Loucy (cell line): ENCODE data around the gene TOMM20.
"Not testable (repeated sequence)": the region's sequence is repeated elsewhere in the genome, so short reads cannot be mapped to it uniquely, and the experiment has no call there.

ENCODE experiments used
- H2AFZ ChIP-seq: fragments of 200-600 bp; sonication (generic); 2 replicates; pipeline ENCODE4 v1.6.0; 2016; ENCODE audit warnings: antibody characterized with exemption, mild to moderate bottlenecking, low read length, moderate library complexity
- H3F3A ChIP-seq: fragments of 200-600 bp; 2 replicates; pipeline ENCODE4 v1.6.0; 2016; ENCODE audit warnings: antibody characterized with exemption, low read depth, mild to moderate bottlenecking
- H3K27me3 ChIP-seq: fragments of 200-600 bp; sonication (generic); 2 replicates; pipeline ENCODE4 v1.6.1; 2014; ENCODE audit warnings: low read length, mild to moderate bottlenecking; ENCODE audit not compliant: insufficient read depth, poor library complexity, severe bottlenecking
- H3K36me3 ChIP-seq: fragments of 200-600 bp; sonication (generic); 2 replicates; pipeline ENCODE4 v1.6.1; 2016; ENCODE audit warnings: low read length; ENCODE audit not compliant: insufficient read depth
- H3K4me1 ChIP-seq: fragments of 200-600 bp; sonication (generic); 2 replicates; pipeline ENCODE4 v1.5.1; 2014; ENCODE audit warnings: low read length, mild to moderate bottlenecking; ENCODE audit not compliant: insufficient read depth, poor library complexity, severe bottlenecking
- H3K4me2 ChIP-seq: fragments of 200-600 bp; sonication (generic); 2 replicates; pipeline ENCODE4 v1.6.0; 2014; ENCODE audit warnings: antibody characterized with exemption, low read length, low read depth, mild to moderate bottlenecking; ENCODE audit not compliant: poor library complexity, severe bottlenecking
- H3K4me3 ChIP-seq: fragments of 200-600 bp; sonication (generic); 2 replicates; pipeline ENCODE4 v1.5.1; 2014; ENCODE audit warnings: low read length, mild to moderate bottlenecking, mixed read lengths; ENCODE audit not compliant: poor library complexity, severe bottlenecking
- H3K79me2 ChIP-seq: fragments of 200-600 bp; sonication (generic); 2 replicates; pipeline ENCODE4 v1.6.1; 2014; ENCODE audit warnings: low read length; ENCODE audit not compliant: insufficient read depth
- H3K9ac ChIP-seq: fragments of 200-600 bp; sonication (generic); 2 replicates; pipeline ENCODE4 v1.6.0; 2014; ENCODE audit warnings: mild to moderate bottlenecking, low read depth, low read length, moderate library complexity; ENCODE audit not compliant: poor library complexity, severe bottlenecking
- H3K9me2 ChIP-seq: fragments of 200-600 bp; sonication (generic); replicated peaks from 2 replicates; pipeline ENCODE4 v1.6.1; 2016; ENCODE audit warnings: low read depth, low read length, mixed read lengths
- H3K9me3 ChIP-seq: fragments of 200-600 bp; sonication (generic); 2 replicates; pipeline ENCODE4 v1.6.1; 2014; ENCODE audit warnings: mild to moderate bottlenecking, antibody characterized with exemption, low read length, low read depth; ENCODE audit not compliant: insufficient read depth
- H4K20me1 ChIP-seq: fragments of 200-600 bp; sonication (generic); 2 replicates; pipeline ENCODE4 v1.6.0; 2014; ENCODE audit warnings: antibody characterized with exemption, low read length, mild to moderate bottlenecking; ENCODE audit not compliant: insufficient read depth, poor library complexity, severe bottlenecking
- CTCF ChIP-seq: fragments of 200-600 bp; sonication (generic); conservative IDR thresholded peaks from 2 replicates; pipeline ENCODE4 v1.5.1; 2014; ENCODE audit warnings: mild to moderate bottlenecking, antibody characterized with exemption, low read length
- EZH2phosphoT487 ChIP-seq: fragments of 200-600 bp; IDR thresholded peaks from 2 replicates; pipeline ENCODE4 v1.6.1; 2018; ENCODE audit warnings: antibody characterized with exemption, mild to moderate bottlenecking, moderate library complexity, borderline replicate concordance

The TOMM20 gene

GRCh38 chr1:235098991-235099390 is 29.6 kb downstream of the TOMM20 start:
- TF ChIP-seq EZH2phosphoT487 (no peak), CTCF (no peak)
- Histone ChIP-seq H2AFZ (no peak overlapping the region), H3K36me3 (no peaks in the 10 kb centered on the region), H3K9me2 (no peaks in the 10 kb centered on the region), H3K27me3 (no peaks in the 10 kb centered on the region), H3K9ac (no peak overlapping the region), H3F3A (no peaks in the 10 kb centered on the region), H4K20me1 (no peaks in the 10 kb centered on the region), H3K9me3 (no peaks in the 10 kb centered on the region), H3K79me2 (no peaks in the 10 kb centered on the region), H3K4me3 (no peak overlapping the region), H3K4me2 (no peak overlapping the region), H3K4me1 (no peaks in the 10 kb centered on the region)

GRCh38 chr1:235098547-235098946 is 30.1 kb downstream of the TOMM20 start:
- no peaks in the 10 kb centered on the region for H3K9me2 ChIP-seq
- H3K36me3 ChIP-seq, result no peaks in the 10 kb centered on the region
- no peak overlapping the region for H3K9ac ChIP-seq
- H3K4me1 ChIP-seq, result no peaks in the 10 kb centered on the region
- TF ChIP-seq EZH2phosphoT487 (no peak), CTCF (no peak)
- no peaks in the 10 kb centered on the region for H3K79me2 ChIP-seq
- H3K27me3 ChIP-seq, result no peaks in the 10 kb centered on the region
- H3F3A ChIP-seq, result no peaks in the 10 kb centered on the region
- no peak overlapping the region for H3K4me2 ChIP-seq
- no peaks in the 10 kb centered on the region for H4K20me1 ChIP-seq
- no peak overlapping the region for H2AFZ ChIP-seq
- H3K4me3 ChIP-seq, result no peak overlapping the region
- no peaks in the 10 kb centered on the region for H3K9me3 ChIP-seq

- H2AFZ ChIP-seq, H3F3A ChIP-seq, H3K4me3 ChIP-seq, H3K4me2 ChIP-seq, H3K79me2 ChIP-seq, H3K36me3 ChIP-seq, H3K27me3 ChIP-seq, H4K20me1 ChIP-seq, H3K9ac ChIP-seq, H3K4me1 ChIP-seq, H3K9me2 ChIP-seq, H3K9me3 ChIP-seq: not testable (repeated sequence)
Observed at GRCh38 chr1:235097501-235097900, 31.1 kb downstream of the TOMM20 start.

DNA sequence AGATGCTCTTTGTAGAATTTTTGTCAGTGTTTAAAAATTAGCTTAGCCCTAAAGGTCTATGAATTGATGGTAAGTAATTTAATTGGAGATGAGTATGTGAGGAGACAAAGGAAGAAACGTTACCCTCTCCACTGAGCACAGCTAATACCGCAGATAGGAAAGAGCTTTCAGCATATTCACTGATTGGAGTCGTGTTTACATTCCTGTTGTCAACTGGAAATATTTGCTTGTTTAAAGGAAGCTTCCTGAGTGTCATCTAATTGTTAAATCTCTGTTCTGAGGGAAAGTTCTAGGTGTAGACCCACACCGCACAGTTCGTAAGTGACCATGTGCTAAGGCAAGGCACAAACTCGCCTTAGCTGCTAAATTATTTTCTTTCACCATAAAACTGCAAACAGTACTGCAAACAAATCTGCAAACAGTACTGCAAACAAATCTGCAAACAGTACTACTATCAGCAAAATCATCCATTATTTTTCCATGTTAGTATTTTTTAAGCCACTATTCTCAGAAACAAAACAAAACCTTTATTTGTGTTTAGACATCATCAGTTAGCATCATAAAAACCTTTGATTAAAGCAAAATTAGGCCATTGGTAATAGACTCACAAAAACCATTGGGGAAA is 32.6 kb downstream of the TOMM20 start:
- Histone ChIP-seq H3F3A (no peaks in the 10 kb centered on the region), H4K20me1 (no peaks in the 10 kb centered on the region), H3K4me1 (no peaks in the 10 kb centered on the region), H3K27me3 (no peaks in the 10 kb centered on the region), H3K4me2 (no peak overlapping the region), H3K9me3 (no peaks in the 10 kb centered on the region), H2AFZ (no peak overlapping the region), H3K9ac (no peak overlapping the region), H3K4me3 (no peak overlapping the region), H3K79me2 (no peaks in the 10 kb centered on the region), H3K36me3 (no peaks in the 10 kb centered on the region), H3K9me2 (no peaks in the 10 kb centered on the region)
- no peak for TF ChIP-seq EZH2phosphoT487
- no peak for TF ChIP-seq CTCF
